HG03175 (cell line): ENCODE data around the gene ID4.

Source experiments
- ATAC-seq: cut with Tn5 transposase; IDR thresholded peaks from one replicate; pipeline ENCODE4 v1.9.1; 2021; ENCODE audit warnings: mild to moderate bottlenecking, moderate library complexity; ENCODE audit not compliant: unreplicated experiment

Gene ID4

GRCh38 chr6:19836799-19837510 is at the start of gene ID4:
Gene ID4 (plus strand): TSS chr6:19837370. CDS start chr6:19837755, 385 bp downstream.
- ATAC-seq = no peak

GRCh38 chr6:19788686-19789085 is 48.5 kb upstream of the ID4 start:
- ATAC-seq = no peak

GRCh38 chr6:19789100-19789803 is 47.9 kb upstream of the ID4 start:
- no peak for ATAC-seq

GRCh38 chr6:19791267-19791666 is 45.9 kb upstream of the ID4 start:
- no peak for ATAC-seq

GRCh38 chr6:19795211-19795610 is 42.0 kb upstream of the ID4 start:
- no peak for ATAC-seq

GRCh38 chr6:19796452-19796851 is 40.7 kb upstream of the ID4 start:
- no peak for ATAC-seq

- no peak for ATAC-seq
Measured at GRCh38 chr6:19798362-19798761, 38.8 kb upstream of the ID4 start.

GRCh38 chr6:19802656-19803055 is 34.5 kb upstream of the ID4 start:
- ATAC-seq = no peak

GRCh38 chr6:19803331-19804204 is 33.6 kb upstream of the ID4 start:
- ATAC-seq = no peak

- ATAC-seq = peak; percentile 98
Measured at GRCh38 chr6:19804205-19805128, 32.7 kb upstream of the ID4 start.

- ATAC-seq = no peak
Measured at GRCh38 chr6:19805129-19805481, 32.1 kb upstream of the ID4 start.

GRCh38 chr6:19806971-19807396 is 30.2 kb upstream of the ID4 start:
- no peak for ATAC-seq

GRCh38 chr6:19811397-19812079 is 25.6 kb upstream of the ID4 start:
- ATAC-seq = no peak

- ATAC-seq = peak; percentile 60
Measured at GRCh38 chr6:19812512-19813119, 24.6 kb upstream of the ID4 start.

- ATAC-seq = no peak
Measured at GRCh38 chr6:19818805-19819204, 18.4 kb upstream of the ID4 start.

- ATAC-seq = no peak
Measured at GRCh38 chr6:19824058-19824807, 12.9 kb upstream of the ID4 start.

GRCh38 chr6:19827247-19827646 is 9.9 kb upstream of the ID4 start:
- ATAC-seq = no peak

- ATAC-seq = no peak
Measured at GRCh38 chr6:19827903-19828302, 9.3 kb upstream of the ID4 start.

GRCh38 chr6:19830171-19830570 is 7.0 kb upstream of the ID4 start:
- no peak for ATAC-seq
